CD14-positive monocyte (primary cell): Measurements from ENCODE around the gene CAMK1D. TPM values are rescaled to one million over a fixed set of nuclear protein-coding genes. Genes with fewer than 3 reads are reported as not detected.

ENCODE experiments used
- DNase-seq, 3 donors: peaks; one replicate each; pipeline ENCODE4 v3.0.0-alpha.2; 2011 to 2022
- H2AFZ ChIP-seq: 2 replicates; pipeline ENCODE4 v1.6.0; 2012; ENCODE audit warnings: mild to moderate bottlenecking, low read depth, low read length, inconsistent platforms; ENCODE audit not compliant: insufficient read depth, poor library complexity, severe bottlenecking
- H3K27ac ChIP-seq, 2 donors: 1 replicate in 1 of 2; 2 replicates in 1 of 2; pipeline ENCODE4 v1.5.1; 2012 to 2013; ENCODE audit warnings: low read length in 2 of 2, control low read depth in 1 of 2, inconsistent platforms in 1 of 2, low read depth in 1 of 2, mild to moderate bottlenecking in 1 of 2
- H3K27me3 ChIP-seq, 2 donors: one replicate each; pipeline versions ENCODE4 v1.6.0 to v1.6.1; 2011 to 2013; ENCODE audit warnings: low read length in 2 of 2; ENCODE audit not compliant: control insufficient read depth in 2 of 2, insufficient read depth in 2 of 2
- H3K36me3 ChIP-seq, 2 donors: replicated peaks in 1 of 2; 1 replicate in 1 of 2; 2 replicates in 1 of 2; pipeline versions ENCODE4 v1.5.1 to v1.6.1; 2012 to 2013; ENCODE audit warnings: low read length in 2 of 2, control low read depth in 1 of 2, inconsistent platforms in 1 of 2, mild to moderate bottlenecking in 1 of 2; ENCODE audit not compliant: insufficient read depth in 2 of 2, control insufficient read depth in 1 of 2
- H3K4me1 ChIP-seq, 2 donors: 1 replicate in 1 of 2; 2 replicates in 1 of 2; pipeline versions ENCODE4 v1.5.1 to v1.6.1; 2012 to 2013; ENCODE audit warnings: low read length in 2 of 2, control low read depth in 1 of 2, inconsistent platforms in 1 of 2, mild to moderate bottlenecking in 1 of 2, moderate library complexity in 1 of 2; ENCODE audit not compliant: insufficient read depth in 2 of 2, control insufficient read depth in 1 of 2
- H3K4me2 ChIP-seq: replicated peaks from 2 replicates; pipeline ENCODE3; 2012; ENCODE audit warnings: low read length, moderate library complexity, mild to moderate bottlenecking; ENCODE audit not compliant: poor library complexity, severe bottlenecking; ENCODE audit errors: extremely low read depth
- H3K4me3 ChIP-seq, 3 experiments: fragments of 200-600 bp in 1 of 3; sonication (generic) in 1 of 3; replicated peaks in 1 of 3; 1 replicate in 2 of 3; 2 replicates in 1 of 3; pipeline ENCODE4 v1.5.1; 2011 to 2013; ENCODE audit warnings: low read length in 3 of 3, mild to moderate bottlenecking in 3 of 3, control low read depth in 2 of 3, low read depth in 2 of 3, inconsistent platforms in 1 of 3, moderate library complexity in 1 of 3
- H3K79me2 ChIP-seq: 2 replicates; pipeline ENCODE4 v1.6.0; 2012; ENCODE audit warnings: mild to moderate bottlenecking, control low read depth, inconsistent platforms, low read length, moderate library complexity; ENCODE audit not compliant: insufficient read depth
- H3K9ac ChIP-seq: 2 replicates; pipeline ENCODE4 v1.6.0; 2017; ENCODE audit warnings: low read length, mild to moderate bottlenecking; ENCODE audit not compliant: insufficient read depth, poor library complexity, severe bottlenecking
- H3K9me3 ChIP-seq, 2 donors: replicated peaks in 1 of 2; 1 replicate in 1 of 2; 2 replicates in 1 of 2; pipeline versions ENCODE4 v1.5.1 to v1.6.1; 2012 to 2013; ENCODE audit warnings: low read length in 2 of 2, control low read depth in 1 of 2; ENCODE audit not compliant: control insufficient read depth in 1 of 2, insufficient read depth in 1 of 2
- H4K20me1 ChIP-seq: 2 replicates; pipeline ENCODE4 v1.6.0; 2012; ENCODE audit warnings: mild to moderate bottlenecking, low read length, control low read depth, moderate library complexity; ENCODE audit not compliant: insufficient read depth
- H3K27ac Mint-ChIP-seq, 7 donors: one replicate each; pipeline ENCODE4 v1.8.0; 2020; ENCODE audit warnings: mild to moderate bottlenecking in 7 of 7, mixed read lengths in 7 of 7, moderate library complexity in 6 of 7, inconsistent platforms in 2 of 7
- H3K27me3 Mint-ChIP-seq, 3 donors: one replicate each; pipeline ENCODE4 v1.8.0; 2021 to 2022; ENCODE audit warnings: low read depth in 3 of 3, mild to moderate bottlenecking in 3 of 3, mixed read lengths in 3 of 3, moderate library complexity in 3 of 3, inconsistent platforms in 1 of 3
- H3K36me3 Mint-ChIP-seq, 2 donors: one replicate each; pipeline ENCODE4 v1.8.0; 2020; ENCODE audit warnings: mixed read lengths in 2 of 2, inconsistent platforms in 1 of 2, mild to moderate bottlenecking in 1 of 2
- H3K4me1 Mint-ChIP-seq: one replicate; pipeline ENCODE4 v1.8.0; 2020; ENCODE audit warnings: mild to moderate bottlenecking, mixed read lengths
- H3K4me3 Mint-ChIP-seq, 2 donors: one replicate each; pipeline ENCODE4 v1.8.0; 2020; ENCODE audit warnings: mild to moderate bottlenecking in 2 of 2, mixed read lengths in 2 of 2, moderate library complexity in 1 of 2
- H3K9me3 Mint-ChIP-seq, 7 donors: one replicate each; pipeline ENCODE4 v1.8.0; 2020 to 2022; ENCODE audit warnings: mixed read lengths in 7 of 7, mild to moderate bottlenecking in 6 of 7, moderate library complexity in 6 of 7, inconsistent platforms in 2 of 7
- whole genome bisulfite sequencing: methylation state at CpG from one replicate; pipeline ENCODE4 v1.1.5; 2013; ENCODE audit warnings: missing lambda C conversion rate; ENCODE audit not compliant: insufficient coverage; 5-methylcytosine and 5-hydroxymethylcytosine counted together
- intact Hi-C, 2 donors: fragments of 100-400 bp; cut with micrococcal nuclease; formaldehyde crosslinking; loops; one replicate each; pipeline versions ENCODE4 v1.15.0 to v1.15.1; 2023
- polyA plus RNA-seq, 3 donors: library from polyadenylated mRNA; depleted of rRNA in 1 of 3; unstranded in 2 of 3; stranded (reverse) in 1 of 3; fragments of 300-500 nt in 2 of 3; fragments of >200 nt in 1 of 3; fragmentation: Illumina TruSeq in 2 of 3; gene quantifications; 1 replicate in 2 of 3; 2 replicates in 1 of 3; pipeline ENCODE4 v1.2.3, GENCODE V29; 2012 to 2021
- TF ChIP-seq, protein P1 (sequence below): fragments of 200-600 bp; IDR thresholded peaks from one replicate; pipeline ENCODE4 v1.8.0; 2022; ENCODE audit warnings: antibody characterized with exemption, mild to moderate bottlenecking

The CAMK1D gene
- polyA plus RNA-seq, 3 donors = 6.7 to 11.8 (median 7.1) TPM

DNA sequence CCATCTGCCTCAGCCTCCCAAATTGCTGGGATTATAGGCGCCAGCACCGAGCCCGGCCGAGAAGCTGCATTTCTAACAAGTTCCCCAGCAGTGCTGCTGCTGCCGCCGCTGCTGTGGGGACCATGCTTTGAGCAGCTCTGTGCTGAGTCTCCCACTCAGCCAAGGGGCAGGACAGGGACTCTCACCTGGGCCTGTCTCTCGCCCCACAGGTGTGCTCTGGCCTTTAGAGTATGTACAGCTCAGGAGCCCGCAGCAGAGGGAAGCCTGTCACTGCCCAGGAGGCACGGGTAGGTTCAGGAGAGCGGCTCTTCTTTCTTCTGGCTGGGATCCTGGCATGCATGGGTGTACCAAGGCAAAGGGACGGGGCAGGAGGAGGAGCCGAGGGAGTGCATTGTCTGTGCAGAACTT, 130.1 kb downstream of the CAMK1D start:
- WGBS = 97% methylated on average over 12 of the region's 12 CpGs
- H3K79me2 ChIP-seq = no peaks in the 10 kb centered on the region
- H3K27me3 ChIP-seq = no peaks in the 10 kb centered on the region
- peak overlapping the region in 1 of 7 donors; percentile 54 for H3K27ac Mint-ChIP-seq
- peaks cover 14% of the 10 kb centered on the region for H3K4me1 Mint-ChIP-seq
- intact Hi-C loops = no loop called here
- TF ChIP-seq, protein P1, sequence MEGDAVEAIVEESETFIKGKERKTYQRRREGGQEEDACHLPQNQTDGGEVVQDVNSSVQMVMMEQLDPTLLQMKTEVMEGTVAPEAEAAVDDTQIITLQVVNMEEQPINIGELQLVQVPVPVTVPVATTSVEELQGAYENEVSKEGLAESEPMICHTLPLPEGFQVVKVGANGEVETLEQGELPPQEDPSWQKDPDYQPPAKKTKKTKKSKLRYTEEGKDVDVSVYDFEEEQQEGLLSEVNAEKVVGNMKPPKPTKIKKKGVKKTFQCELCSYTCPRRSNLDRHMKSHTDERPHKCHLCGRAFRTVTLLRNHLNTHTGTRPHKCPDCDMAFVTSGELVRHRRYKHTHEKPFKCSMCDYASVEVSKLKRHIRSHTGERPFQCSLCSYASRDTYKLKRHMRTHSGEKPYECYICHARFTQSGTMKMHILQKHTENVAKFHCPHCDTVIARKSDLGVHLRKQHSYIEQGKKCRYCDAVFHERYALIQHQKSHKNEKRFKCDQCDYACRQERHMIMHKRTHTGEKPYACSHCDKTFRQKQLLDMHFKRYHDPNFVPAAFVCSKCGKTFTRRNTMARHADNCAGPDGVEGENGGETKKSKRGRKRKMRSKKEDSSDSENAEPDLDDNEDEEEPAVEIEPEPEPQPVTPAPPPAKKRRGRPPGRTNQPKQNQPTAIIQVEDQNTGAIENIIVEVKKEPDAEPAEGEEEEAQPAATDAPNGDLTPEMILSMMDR = no peak
- no peak overlapping the region for H3K4me3 ChIP-seq
- peaks cover 1 to 8% (median 2%) of the 10 kb centered on the region in 7 donors for H3K9me3 Mint-ChIP-seq
- peaks cover 0 to 11% of the 10 kb centered on the region in 2 donors for H3K4me1 ChIP-seq
- H3K4me3 Mint-ChIP-seq = no peak overlapping the region
- H3K36me3 Mint-ChIP-seq = peaks cover 0 to 3% of the 10 kb centered on the region in 2 donors
- DNase-seq = no peak
- H3K27me3 Mint-ChIP-seq = peaks cover 4 to 11% (median 6%) of the 10 kb centered on the region in 3 donors
- no peak overlapping the region for H3K27ac ChIP-seq
- peaks cover 61% of the 10 kb centered on the region for H4K20me1 ChIP-seq
- no peaks in the 10 kb centered on the region for H3K36me3 ChIP-seq
- H3K9me3 ChIP-seq = no peaks in the 10 kb centered on the region
- H3K4me2 ChIP-seq = no peak overlapping the region
- H3K9ac ChIP-seq = no peak overlapping the region
- no peak overlapping the region for H2AFZ ChIP-seq

DNA sequence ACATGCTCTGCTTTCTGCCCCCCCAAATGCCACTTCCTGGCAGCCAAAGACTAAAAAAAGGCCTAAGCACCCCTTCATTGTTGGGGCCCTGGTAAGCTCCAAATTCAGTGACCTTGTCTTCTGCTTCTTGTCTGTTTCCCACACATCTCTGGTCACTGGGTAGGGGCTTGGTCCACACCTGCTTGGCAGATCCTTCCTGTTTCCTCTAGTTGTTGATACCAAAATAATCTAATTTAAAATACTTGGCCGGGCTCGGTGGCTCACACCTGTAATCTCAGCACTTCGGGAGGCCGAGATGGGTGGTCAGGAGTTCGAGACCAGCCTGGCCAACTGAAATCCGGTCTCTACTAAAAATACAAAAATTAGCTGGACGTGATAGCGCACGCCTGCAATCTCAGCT, 130.6 kb downstream of the CAMK1D start:
- DNase-seq = no peak
- Mint-ChIP-seq H3K9me3 (peaks cover 1 to 8% (median 2%) of the 10 kb centered on the region in 7 donors), H3K27ac (no peak overlapping the region), H3K36me3 (peaks cover 0 to 3% of the 10 kb centered on the region in 2 donors), H3K4me1 (peaks cover 14% of the 10 kb centered on the region), H3K27me3 (peaks cover 4 to 11% (median 7%) of the 10 kb centered on the region in 3 donors), H3K4me3 (no peak overlapping the region)
- peaks cover 0 to 11% of the 10 kb centered on the region in 2 donors for H3K4me1 ChIP-seq
- H3K79me2 ChIP-seq = no peaks in the 10 kb centered on the region
- peaks cover 61% of the 10 kb centered on the region for H4K20me1 ChIP-seq
- H3K27ac ChIP-seq = no peak overlapping the region
- H3K27me3 ChIP-seq = no peaks in the 10 kb centered on the region
- no peak overlapping the region for H3K4me3 ChIP-seq
- H3K9ac ChIP-seq = no peak overlapping the region
- WGBS = 87% methylated on average over 9 of the region's 9 CpGs
- TF ChIP-seq, protein P1 = no peak
- intact Hi-C loops = no loop called here
- H3K4me2 ChIP-seq = no peak overlapping the region
- no peaks in the 10 kb centered on the region for H3K36me3 ChIP-seq
- no peak overlapping the region for H2AFZ ChIP-seq
- H3K9me3 ChIP-seq = no peaks in the 10 kb centered on the region
